SH-SY5Y (cell line): ENCODE measurements around the gene GNB4.

ENCODE experiments used
- GATA2 ChIP-seq: IDR thresholded peaks from 2 replicates; pipeline ENCODE4 v1.6.1; 2011; ENCODE audit warnings: mild to moderate bottlenecking, low read depth, low read length
- GATA3 ChIP-seq: IDR thresholded peaks from 2 replicates; pipeline ENCODE4 v1.6.1; 2011; ENCODE audit warnings: low read depth, mild to moderate bottlenecking, low read length, moderate library complexity

DNA sequence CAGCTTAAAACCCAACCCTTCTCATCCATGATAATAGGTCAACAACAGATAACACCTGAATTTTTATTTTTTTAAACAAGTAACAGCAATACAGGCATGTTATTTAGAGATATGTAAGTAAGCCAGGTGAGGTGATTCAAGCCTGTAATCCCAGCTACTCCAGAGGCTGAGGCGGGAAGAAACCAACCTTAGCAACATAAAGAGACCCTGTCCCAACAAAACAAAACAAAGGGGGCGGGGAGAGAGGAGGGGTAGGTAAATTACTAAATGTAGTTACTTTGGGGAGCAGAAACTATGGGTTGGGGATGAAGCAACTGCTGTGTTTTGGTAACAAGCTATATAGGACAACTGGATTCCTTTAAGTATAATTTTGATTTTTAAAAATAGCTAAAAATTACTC lies 47.0 kb downstream of the GNB4 start:
- TF ChIP-seq GATA3, result no peak
- TF ChIP-seq GATA2, result no peak
